Gastrocnemius medialis (tissue), 4 donors: ENCODE results near the gene TTC12. TPM values are rescaled to one million over a fixed set of nuclear protein-coding genes. Genes with fewer than 3 reads are reported as not detected.

Experiments used
- ATAC-seq, 2 donors: fragments of 150-250 bp; one replicate each; pipeline ENCODE4 v1.9.1; 2016
- DNase-seq, 2 donors: peaks; one replicate each; pipeline ENCODE4 v3.0.0-alpha.2; 2019
- H3K27ac ChIP-seq, 4 donors: fragments of 200-600 bp; sonication (generic); 1 replicate in 1 of 4; 2 replicates in 3 of 4; pipeline ENCODE4 v1.5.1; 2016 to 2018; ENCODE audit warnings: mild to moderate bottlenecking in 2 of 4, moderate library complexity in 1 of 4
- H3K27me3 ChIP-seq, 3 donors: fragments of 200-600 bp; sonication (generic) in 2 of 3; 1 replicate in 1 of 3; 2 replicates in 2 of 3; pipeline versions ENCODE4 v1.5.1 to v1.6.0; 2016 to 2019; ENCODE audit warnings: mild to moderate bottlenecking in 1 of 3, moderate library complexity in 1 of 3
- H3K36me3 ChIP-seq, 2 donors: fragments of 200-600 bp; sonication (generic) in 1 of 2; one replicate each; pipeline ENCODE4 v1.5.1; 2017 to 2018
- H3K4me1 ChIP-seq, 2 donors: fragments of 200-600 bp; sonication (generic) in 1 of 2; one replicate each; pipeline ENCODE4 v1.5.1; 2016 to 2017; ENCODE audit warnings: mild to moderate bottlenecking in 2 of 2
- H3K4me3 ChIP-seq, 4 donors: fragments of 200-600 bp; sonication (generic) in 3 of 4; 1 replicate in 1 of 4; 2 replicates in 3 of 4; pipeline ENCODE4 v1.5.1; 2016 to 2019; ENCODE audit warnings: mild to moderate bottlenecking in 2 of 4
- H3K9me3 ChIP-seq, 3 donors: fragments of 200-600 bp; sonication (generic) in 2 of 3; 1 replicate in 1 of 3; 2 replicates in 2 of 3; pipeline ENCODE4 v1.5.1; 2016 to 2019
- POLR2A ChIP-seq, 2 donors: fragments of 450-650 bp; IDR thresholded peaks; one replicate each; pipeline ENCODE4 v1.6.1; 2017; ENCODE audit warnings: antibody characterized with exemption in 2 of 2, mild to moderate bottlenecking in 2 of 2, moderate library complexity in 2 of 2
- in situ Hi-C, 4 donors: fragments of 200-750 bp; cut with MboI; loops; one replicate each; pipeline versions ENCODE4 v1.15.0 to v1.8.0; 2017; ENCODE audit warnings: low sequenced_read_pairs in 4 of 4
- intact Hi-C: fragments of 100-400 bp; cut with DNase I; formaldehyde crosslinking; loops from one replicate; pipeline ENCODE4 v1.15.1; 2023; ENCODE audit warnings: low total_unique reads
- total RNA-seq, 4 donors: library from RNA; depleted of rRNA; stranded (reverse); fragments of >200 nt; gene quantifications; one replicate each; pipeline versions ENCODE4 v1.1.0 to v1.2.3, GENCODE V29; 2016
- TF ChIP-seq, protein P1 (sequence below), 5 experiments: fragments of 450-650 bp in 3 of 5; fragments of 200-600 bp in 2 of 5; sonication (generic) in 2 of 5; IDR thresholded peaks in 4 of 5; conservative IDR thresholded peaks in 1 of 5; 1 replicate in 4 of 5; 2 replicates in 1 of 5; pipeline ENCODE4 v1.5.1; 2016 to 2019; ENCODE audit warnings: antibody characterized with exemption in 5 of 5, mild to moderate bottlenecking in 3 of 5, moderate library complexity in 3 of 5

The TTC12 gene
- total RNA-seq, 4 donors from 2014 or later = 3.5 to 22.5 (median 5.2) TPM

DNA sequence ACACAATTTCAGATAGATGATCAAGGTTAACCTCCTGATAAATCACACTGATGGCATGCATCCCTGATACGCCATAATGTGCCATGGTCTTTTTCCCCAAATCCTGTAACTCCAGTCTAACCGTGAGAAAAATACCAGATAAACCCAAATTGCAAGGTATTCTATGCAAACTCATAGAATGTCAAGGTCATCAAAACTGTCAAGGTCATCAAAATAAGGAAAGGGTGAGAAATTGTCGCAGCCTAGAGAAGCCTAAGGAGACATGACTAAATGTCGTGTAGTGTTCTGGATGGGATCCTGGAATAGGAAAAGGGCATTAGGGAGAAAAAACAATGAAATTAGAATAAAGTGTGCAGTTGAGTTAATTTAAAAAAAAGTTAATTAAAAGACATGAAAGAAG lies 4.7 kb downstream of the TTC12 start:
- ATAC-seq = no peak
- in situ Hi-C loops = loop anchor here in 2 of 4 donors (10.0 kb wide), 2 partner anchors 416 to 476 kb away; no protein-coding TSS in a partner anchor
- H3K4me1 ChIP-seq = peaks cover 8 to 12% of the 10 kb centered on the region in 2 donors
- no peak overlapping the region for H3K4me3 ChIP-seq
- H3K27me3 ChIP-seq = no peaks in the 10 kb centered on the region
- peaks cover 0 to 12% of the 10 kb centered on the region in 2 donors for H3K36me3 ChIP-seq
- TF ChIP-seq POLR2A (IDR thresholded peaks at IDR 0.05) = no peak
- TF ChIP-seq, protein P1, sequence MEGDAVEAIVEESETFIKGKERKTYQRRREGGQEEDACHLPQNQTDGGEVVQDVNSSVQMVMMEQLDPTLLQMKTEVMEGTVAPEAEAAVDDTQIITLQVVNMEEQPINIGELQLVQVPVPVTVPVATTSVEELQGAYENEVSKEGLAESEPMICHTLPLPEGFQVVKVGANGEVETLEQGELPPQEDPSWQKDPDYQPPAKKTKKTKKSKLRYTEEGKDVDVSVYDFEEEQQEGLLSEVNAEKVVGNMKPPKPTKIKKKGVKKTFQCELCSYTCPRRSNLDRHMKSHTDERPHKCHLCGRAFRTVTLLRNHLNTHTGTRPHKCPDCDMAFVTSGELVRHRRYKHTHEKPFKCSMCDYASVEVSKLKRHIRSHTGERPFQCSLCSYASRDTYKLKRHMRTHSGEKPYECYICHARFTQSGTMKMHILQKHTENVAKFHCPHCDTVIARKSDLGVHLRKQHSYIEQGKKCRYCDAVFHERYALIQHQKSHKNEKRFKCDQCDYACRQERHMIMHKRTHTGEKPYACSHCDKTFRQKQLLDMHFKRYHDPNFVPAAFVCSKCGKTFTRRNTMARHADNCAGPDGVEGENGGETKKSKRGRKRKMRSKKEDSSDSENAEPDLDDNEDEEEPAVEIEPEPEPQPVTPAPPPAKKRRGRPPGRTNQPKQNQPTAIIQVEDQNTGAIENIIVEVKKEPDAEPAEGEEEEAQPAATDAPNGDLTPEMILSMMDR (IDR thresholded peaks at IDR 0.05 in 4 of 5, conservative IDR thresholded peaks at IDR 0.05 in 1 of 5) = no peak
- DNase-seq = no peak
- H3K27ac ChIP-seq = no peak overlapping the region
- intact Hi-C loops = loop anchor here (10.0 kb wide), 4 partner anchors 1034 to 1444 kb away; partner anchors contain the start of genes ALG9, CFAP68, FDXACB1 and PTS
- no peaks in the 10 kb centered on the region for H3K9me3 ChIP-seq

DNA sequence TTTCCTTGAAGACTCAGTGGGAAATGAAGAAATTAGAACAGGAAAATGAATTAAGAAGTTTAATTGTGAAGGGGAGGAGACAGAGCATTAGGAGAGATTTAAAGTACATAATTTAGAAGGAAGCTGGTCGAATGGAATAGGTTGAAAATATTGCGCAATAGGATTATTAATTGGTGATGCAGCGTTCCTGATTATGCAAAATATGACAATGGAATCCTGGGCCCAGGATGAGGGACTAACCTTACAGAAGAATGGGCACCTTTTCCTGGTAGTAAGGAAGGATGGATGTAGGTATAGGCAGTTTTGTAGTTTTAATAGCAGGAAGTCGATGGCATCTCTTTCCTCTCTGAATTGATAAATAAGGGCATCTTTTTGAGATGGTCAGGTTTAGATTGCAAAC lies 7.8 kb downstream of the TTC12 start:
- TF ChIP-seq POLR2A (IDR thresholded peaks at IDR 0.05) = no peak
- TF ChIP-seq, protein P1 (IDR thresholded peaks at IDR 0.05 in 4 of 5, conservative IDR thresholded peaks at IDR 0.05 in 1 of 5) = no peak
- ATAC-seq (no peak), DNase-seq (no peak)
- intact Hi-C loops = no loop called here
- H3K4me1 ChIP-seq = no peaks in the 10 kb centered on the region
- peaks cover 0 to 35% of the 10 kb centered on the region in 2 donors for H3K36me3 ChIP-seq
- no peaks in the 10 kb centered on the region for H3K27me3 ChIP-seq
- H3K4me3 ChIP-seq = no peak overlapping the region
- in situ Hi-C loops = no loop called here
- H3K9me3 ChIP-seq = no peaks in the 10 kb centered on the region
- H3K27ac ChIP-seq = no peak overlapping the region

DNA sequence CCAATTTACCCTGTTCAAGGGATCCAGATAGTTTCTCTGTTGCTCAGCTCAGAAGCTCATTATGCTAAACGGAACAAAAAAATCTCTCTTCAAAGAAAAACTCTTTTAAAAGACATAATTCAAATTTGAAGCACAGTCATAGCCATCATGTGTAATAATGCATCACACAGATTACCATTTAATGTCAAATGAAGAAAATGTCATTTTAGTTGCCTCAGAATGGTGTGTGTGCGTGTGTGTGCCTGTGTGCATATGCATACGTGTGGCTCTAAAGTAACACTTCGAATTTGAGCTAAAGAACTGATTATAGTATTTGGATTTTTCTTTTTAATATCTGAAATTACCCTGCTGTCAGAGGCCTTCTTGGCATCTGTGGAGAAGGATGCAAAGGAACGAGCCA lies 9.9 kb downstream of the TTC12 start:
- H3K9me3 ChIP-seq = no peaks in the 10 kb centered on the region
- in situ Hi-C loops = no loop called here
- ATAC-seq (no peak), DNase-seq (no peak)
- H3K27ac ChIP-seq = no peak overlapping the region
- no peak for TF ChIP-seq POLR2A (IDR thresholded peaks at IDR 0.05)
- TF ChIP-seq, protein P1 (IDR thresholded peaks at IDR 0.05 in 4 of 5, conservative IDR thresholded peaks at IDR 0.05 in 1 of 5) = no peak
- H3K4me1 ChIP-seq = no peaks in the 10 kb centered on the region
- H3K4me3 ChIP-seq = no peak overlapping the region
- intact Hi-C loops = no loop called here
- H3K36me3 ChIP-seq = peaks cover 0 to 35% of the 10 kb centered on the region in 2 donors
- H3K27me3 ChIP-seq = no peaks in the 10 kb centered on the region

DNA sequence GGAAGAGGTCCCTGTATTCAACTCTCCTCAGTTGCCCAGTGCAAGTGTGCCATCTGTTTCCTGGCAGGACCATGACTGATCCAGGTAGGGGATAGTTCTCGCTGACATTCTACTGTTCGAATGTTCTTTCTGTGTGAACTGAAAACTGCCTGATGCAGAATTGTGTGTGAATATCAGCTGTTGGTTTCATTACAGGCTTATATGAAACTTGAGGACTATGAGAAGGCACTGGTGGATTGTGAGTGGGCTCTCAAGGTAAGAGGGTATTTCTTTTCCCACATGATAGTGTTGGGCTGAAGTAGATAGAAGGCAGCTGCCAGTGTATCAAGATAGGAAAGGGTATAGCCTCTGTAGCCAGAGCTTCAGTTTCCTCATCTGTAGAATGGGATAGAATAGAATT lies 15.3 kb downstream of the TTC12 start:
- H3K36me3 ChIP-seq = peaks cover 0 to 40% of the 10 kb centered on the region in 2 donors
- ATAC-seq = no peak
- in situ Hi-C loops = no loop called here

More for the DNA sequence above, 15.3 kb downstream of the TTC12 start:
- intact Hi-C loops = no loop called here
- Histone ChIP-seq H3K27ac (no peak overlapping the region), H3K9me3 (no peaks in the 10 kb centered on the region), H3K4me3 (no peak overlapping the region), H3K27me3 (no peaks in the 10 kb centered on the region), H3K4me1 (no peaks in the 10 kb centered on the region)
- TF ChIP-seq POLR2A (IDR thresholded peaks at IDR 0.05) = no peak
- TF ChIP-seq, protein P1 (IDR thresholded peaks at IDR 0.05 in 4 of 5, conservative IDR thresholded peaks at IDR 0.05 in 1 of 5) = no peak
- no peak for DNase-seq
